HG03460 (cell line): ENCODE results near the gene OLIG2.

Source experiments
- ATAC-seq: cut with Tn5 transposase; IDR thresholded peaks from one replicate; pipeline ENCODE4 v1.9.1; 2021; ENCODE audit not compliant: unreplicated experiment

Gene OLIG2

DNA sequence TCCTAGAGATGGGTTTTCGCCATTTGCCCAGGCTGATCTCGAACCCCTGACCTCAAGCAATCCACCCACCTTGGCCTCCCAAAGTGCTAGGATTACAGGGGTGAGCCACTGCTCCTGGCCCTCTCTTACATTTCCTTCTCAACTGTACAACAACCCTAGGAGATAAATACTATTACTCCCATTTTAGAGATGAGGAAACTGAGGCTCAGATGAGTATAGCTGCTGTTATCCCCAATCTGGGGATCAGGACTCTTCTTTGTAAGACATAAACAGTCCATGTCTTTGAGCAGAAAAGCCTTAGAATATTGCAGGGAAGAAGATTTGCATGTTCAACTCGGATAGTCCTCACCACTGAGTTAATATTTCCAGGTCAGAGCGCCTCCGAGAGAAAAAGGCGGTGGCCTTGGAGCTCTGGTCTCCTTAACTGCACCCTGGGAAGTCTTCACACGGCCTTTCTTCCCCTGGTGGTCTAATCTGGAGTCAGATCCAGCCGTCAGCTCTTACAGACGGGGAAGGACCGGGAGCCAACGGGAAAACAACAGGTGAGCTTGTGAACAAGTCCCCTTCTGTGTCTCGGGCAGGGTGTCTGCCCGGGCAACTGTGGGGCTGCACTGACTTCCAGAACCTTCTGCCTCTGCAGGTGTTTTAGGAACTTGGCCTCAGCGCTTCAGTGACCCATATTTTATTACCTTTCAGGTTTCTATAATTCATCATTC is 38.3 kb downstream of the OLIG2 start:
- no peak for ATAC-seq

GRCh38 chr21:33064623-33065390 is 39.1 kb downstream of the OLIG2 start:
- ATAC-seq: no peak

DNA sequence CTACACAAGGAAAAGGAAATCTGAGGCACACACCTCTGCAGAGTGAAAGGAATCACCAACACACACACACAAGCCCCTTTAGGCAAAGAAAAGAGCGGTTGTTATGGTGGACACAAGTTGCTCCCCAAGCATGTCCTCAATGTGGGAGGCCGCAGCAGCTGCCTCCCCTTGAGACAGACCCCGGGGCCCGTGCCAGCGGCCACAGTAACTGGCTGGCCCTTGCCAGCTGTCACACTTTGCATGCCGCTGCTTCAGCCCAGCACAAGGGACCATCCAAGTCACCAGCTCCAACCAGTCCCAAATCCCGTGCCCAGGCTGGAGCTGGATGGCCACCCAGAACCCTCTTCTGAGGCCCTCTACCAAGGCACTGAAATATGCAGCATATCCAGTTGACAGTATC is 41.3 kb downstream of the OLIG2 start:
- no peak for ATAC-seq

- ATAC-seq: no peak
Measured at GRCh38 chr21:33067457-33067856, 41.7 kb downstream of the OLIG2 start.

GRCh38 chr21:33069243-33069642 is 43.5 kb downstream of the OLIG2 start:
- no peak for ATAC-seq

DNA sequence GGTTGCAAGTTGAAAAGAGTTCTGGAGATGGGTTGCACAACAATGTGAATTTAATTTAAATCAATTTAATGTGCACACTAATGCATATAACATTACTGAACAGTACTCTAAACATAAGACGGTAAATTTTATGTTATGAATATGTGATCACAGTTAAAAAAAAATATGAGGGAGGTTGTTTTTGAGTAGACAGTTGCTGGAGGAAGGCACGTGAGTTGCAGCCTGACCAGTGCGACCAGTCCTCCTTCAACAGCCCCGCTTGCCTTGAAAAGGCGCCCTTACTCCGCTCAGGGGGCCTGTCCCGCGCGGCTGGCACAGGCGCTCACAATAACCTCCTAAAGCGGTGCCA is 43.9 kb downstream of the OLIG2 start:
- no peak for ATAC-seq

- peak; percentile 48 for ATAC-seq
Measured at GRCh38 chr21:33069994-33070743, 44.4 kb downstream of the OLIG2 start, which contains the start of gene OLIG1. Gene OLIG1, plus strand, starts transcription at chr21:33070141. Its CDS starts 106 bp downstream, at chr21:33070247.

DNA sequence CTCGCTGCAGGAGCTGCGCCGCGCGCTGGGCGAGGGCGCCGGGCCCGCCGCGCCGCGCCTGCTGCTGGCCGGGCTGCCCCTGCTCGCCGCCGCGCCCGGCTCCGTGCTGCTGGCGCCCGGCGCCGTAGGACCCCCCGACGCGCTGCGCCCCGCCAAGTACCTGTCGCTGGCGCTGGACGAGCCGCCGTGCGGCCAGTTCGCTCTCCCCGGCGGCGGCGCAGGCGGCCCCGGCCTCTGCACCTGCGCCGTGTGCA is 44.9 kb downstream of the OLIG2 start:
- peak; percentile 16 for ATAC-seq

GRCh38 chr21:33070998-33071769 is 45.4 kb downstream of the OLIG2 start:
- no peak for ATAC-seq

DNA sequence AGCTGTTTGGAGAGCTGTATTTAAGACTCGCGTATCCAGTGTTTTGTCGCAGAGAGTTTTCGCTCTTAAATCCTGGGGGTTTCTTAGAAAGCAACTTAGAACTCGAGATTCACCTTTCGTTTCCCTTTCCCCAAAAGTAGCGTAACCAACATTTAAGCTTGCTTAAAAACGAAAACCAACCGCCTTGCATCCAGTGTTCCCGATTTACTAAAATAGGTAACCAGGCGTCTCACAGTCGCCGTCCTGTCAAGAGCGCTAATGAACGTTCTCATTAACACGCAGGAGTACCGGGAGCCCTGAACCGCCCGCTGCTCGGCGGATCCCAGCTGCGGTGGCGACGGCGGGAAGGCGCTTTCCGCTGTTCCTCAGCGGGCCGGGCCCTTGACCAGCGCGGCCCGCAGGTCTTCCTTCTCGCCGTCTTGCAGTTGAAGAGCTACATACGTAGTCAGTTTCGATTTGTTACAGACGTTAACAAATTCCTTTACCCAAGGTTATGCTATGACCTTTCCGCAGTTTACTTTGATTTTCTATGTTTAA is 46.1 kb downstream of the OLIG2 start:
- ATAC-seq: no peak

DNA sequence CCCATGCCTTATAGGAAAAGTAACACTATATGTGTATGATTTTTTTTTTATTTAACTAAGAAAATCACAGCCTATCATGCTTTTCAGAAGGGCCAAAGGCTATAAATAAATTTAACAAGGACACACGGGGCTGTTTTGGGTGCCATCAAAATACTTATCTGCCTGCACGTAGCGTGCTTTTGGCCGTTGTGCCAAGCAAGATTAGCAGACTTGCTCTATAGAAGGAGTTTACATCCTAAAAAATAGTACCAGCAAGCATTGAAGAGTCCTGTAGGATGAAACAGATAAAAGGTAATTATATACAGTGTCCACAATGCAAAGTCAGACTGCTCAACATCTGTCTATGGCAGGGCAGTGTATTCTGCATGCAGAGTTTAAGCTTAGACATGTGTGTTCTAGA is 47.9 kb downstream of the OLIG2 start:
- ATAC-seq: no peak

DNA sequence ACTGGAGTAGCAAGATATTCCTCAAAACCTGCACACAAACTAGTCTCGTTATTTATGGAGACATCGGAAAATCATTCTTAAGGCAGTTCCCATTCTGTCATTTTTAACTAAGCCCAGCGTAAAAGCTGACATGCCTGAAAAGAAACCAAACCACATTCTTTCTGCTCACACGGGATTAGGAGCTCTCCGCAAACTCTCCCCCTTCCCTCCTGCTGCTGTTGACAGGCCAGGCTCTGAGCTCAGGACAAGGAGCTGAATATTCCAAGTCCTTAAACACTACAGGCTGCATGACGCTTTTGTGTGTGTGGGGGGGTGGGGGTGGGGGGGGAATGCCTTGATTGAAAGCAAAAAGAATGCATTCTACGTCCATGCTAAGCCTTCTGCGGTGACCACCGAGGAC is 49.4 kb downstream of the OLIG2 start:
- no peak for ATAC-seq

DNA sequence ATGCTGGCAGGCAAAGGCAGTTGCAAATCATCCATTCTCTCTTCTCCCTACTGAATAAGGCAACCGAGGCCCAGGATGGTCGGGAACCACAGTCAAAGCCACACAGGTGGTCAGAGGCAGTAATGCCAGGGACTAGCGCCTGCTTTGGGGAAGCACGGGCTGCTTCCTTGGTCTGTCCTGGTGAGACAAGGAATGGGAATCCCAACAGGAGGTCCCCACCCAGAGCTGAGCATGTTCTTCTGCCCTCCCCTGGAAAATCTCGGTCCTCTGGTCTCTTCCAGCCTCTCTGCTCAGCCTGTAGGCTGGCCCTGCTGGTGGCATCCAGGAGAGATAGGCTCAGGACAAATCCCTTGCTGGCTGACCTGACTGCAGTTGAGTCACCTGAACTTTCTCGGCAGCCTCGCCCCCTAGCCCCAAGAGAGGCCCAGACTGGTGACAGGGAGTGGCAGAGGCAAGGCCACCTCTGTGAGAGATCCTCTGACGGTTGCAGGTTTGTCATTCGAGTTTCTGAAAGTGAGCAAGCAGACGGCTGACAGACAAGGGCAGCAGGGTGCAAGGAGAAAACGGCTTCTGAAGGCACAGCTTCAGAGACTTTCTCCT is 50.0 kb downstream of the OLIG2 start:
- no peak for ATAC-seq

DNA sequence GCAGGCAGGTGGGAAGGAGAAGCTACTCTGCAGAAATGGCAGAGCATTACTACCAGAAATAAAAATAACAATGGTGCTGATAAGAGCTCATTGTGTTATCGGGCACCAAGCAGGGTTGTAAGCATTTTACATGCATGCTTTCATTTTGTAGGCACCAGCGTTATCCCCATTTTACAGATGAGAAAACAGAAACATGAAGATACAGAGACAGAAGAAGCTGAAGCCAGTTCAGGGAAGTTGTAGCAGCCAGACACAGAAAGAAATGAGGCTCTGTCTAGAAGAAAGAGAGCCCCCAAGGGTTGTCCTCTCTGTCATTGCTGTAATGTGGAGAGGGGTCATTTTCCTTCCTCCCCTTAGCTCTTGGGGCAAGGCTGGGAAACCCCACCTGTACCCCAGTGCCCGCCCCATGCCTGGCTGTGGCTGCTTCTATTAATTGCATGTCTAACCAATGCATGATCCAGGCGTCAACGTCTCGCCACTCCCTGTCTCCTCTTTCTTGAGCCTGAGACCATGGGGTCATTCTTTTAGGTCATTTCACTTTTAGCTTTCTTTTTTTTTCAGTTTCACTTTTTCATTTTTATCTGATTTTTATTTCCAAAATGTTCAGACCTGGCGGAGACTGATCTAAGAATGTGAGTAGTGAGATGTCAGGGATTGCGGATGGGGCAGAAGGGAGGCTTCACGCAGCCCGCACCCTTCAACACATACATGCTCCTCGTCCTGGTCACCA is 51.0 kb downstream of the OLIG2 start:
- ATAC-seq: no peak
